Measurements from ENCODE around the gene NCAM2. TPM values are rescaled to one million over a fixed set of nuclear protein-coding genes. Genes with fewer than 3 reads are reported as not detected.

NCAM2 gene
- total and polyA plus RNA-seq, 2 experiments from 2014 or later, result 0.36 to 0.83 TPM

- H3K4me1 ChIP-seq (ENCODE audit: insufficient read depth), result peaks cover 8% of the 10 kb centered on the region; the same call in 1 of the 2 replicates
- ATAC-seq (no peak), DNase-seq (ENCODE audit: low spot score) (no peak)
- no peaks in the 10 kb centered on the region for H3K27me3 ChIP-seq (ENCODE audit: insufficient read depth)
- no peak overlapping the region for H3K4me3 ChIP-seq
- no peak overlapping the region for H3K27ac ChIP-seq (ENCODE audit: low read depth)
- no peak overlapping the region for H2AFZ ChIP-seq
- H3K36me3 Mint-ChIP-seq (ENCODE audit: low read depth), result no peaks in the 10 kb centered on the region
- no peak overlapping the region for H3K4me3 Mint-ChIP-seq
- no peak overlapping the region for H3K4me2 ChIP-seq
- no peaks in the 10 kb centered on the region for H3K36me3 ChIP-seq (ENCODE audit: insufficient read depth)
- H4K20me1 ChIP-seq (replicated peaks; ENCODE audit: insufficient read depth), result no peaks in the 10 kb centered on the region
- H3K9me3 Mint-ChIP-seq, result no peaks in the 10 kb centered on the region; the same call in 2 of the 3 replicates
- H3K9me2 ChIP-seq (ENCODE audit: insufficient read depth), result no peaks in the 10 kb centered on the region
- TF ChIP-seq ETS1 (IDR thresholded peaks at IDR 0.05) (no peak), NANOG (IDR thresholded peaks at IDR 0.05; ENCODE audit: borderline replicate concordance) (no peak), ZNF331 (CRISPR knock-in tag; IDR thresholded peaks at IDR 0.05; ENCODE audit: low read depth) (no peak), EZH2 (IDR thresholded peaks at IDR 0.05; ENCODE audit: low read depth, unreplicated experiment) (no peak), EZH2phosphoT487 (IDR thresholded peaks at IDR 0.05; ENCODE audit: unreplicated experiment) (no peak), CTCF (conservative IDR thresholded peaks at IDR 0.05; ENCODE audit: low read depth in 2 of 2) (no peak), POLR2AphosphoS5 (IDR thresholded peaks at IDR 0.05; ENCODE audit: low read depth) (no peak), ZNF114 (CRISPR knock-in tag; IDR thresholded peaks at IDR 0.05) (no peak), REST (IDR thresholded peaks at IDR 0.05; ENCODE audit: unreplicated experiment) (no peak), CREB1 (CRISPR knock-in tag; IDR thresholded peaks at IDR 0.05; ENCODE audit: low read depth) (no peak), STAT1 (IDR thresholded peaks at IDR 0.05; ENCODE audit: unreplicated experiment) (no peak), JUNB (IDR thresholded peaks at IDR 0.05; ENCODE audit: unreplicated experiment) (no peak), ZNF462 (CRISPR knock-in tag; IDR thresholded peaks at IDR 0.05) (no peak)
- peaks cover 6% of the 10 kb centered on the region for H3K4me1 Mint-ChIP-seq
- no peaks in the 10 kb centered on the region for H3K79me2 ChIP-seq (replicated peaks; ENCODE audit: insufficient read depth)
- H3K27ac Mint-ChIP-seq, result no peak overlapping the region
- no peaks in the 10 kb centered on the region for H3F3A ChIP-seq (replicated peaks; ENCODE audit: low read depth)
- H3K27me3 Mint-ChIP-seq (ENCODE audit: insufficient read depth, low read depth, poor library complexity), result no peaks in the 10 kb centered on the region
Measured at GRCh38 chr21:21076051-21076450, 77.8 kb downstream of the NCAM2 start.

All from GM23338 (cell line).